ENCODE measurements around the gene TRAF7. TPM values are rescaled to one million over a fixed set of nuclear protein-coding genes. Genes with fewer than 3 reads are reported as not detected.
"Not testable (repeated sequence)": the region's sequence is repeated elsewhere in the genome, so short reads cannot be mapped to it uniquely, and the experiment has no call there.

Gene TRAF7
- total RNA-seq, 1 donor from 2014 or later, result 82.2 TPM

DNA sequence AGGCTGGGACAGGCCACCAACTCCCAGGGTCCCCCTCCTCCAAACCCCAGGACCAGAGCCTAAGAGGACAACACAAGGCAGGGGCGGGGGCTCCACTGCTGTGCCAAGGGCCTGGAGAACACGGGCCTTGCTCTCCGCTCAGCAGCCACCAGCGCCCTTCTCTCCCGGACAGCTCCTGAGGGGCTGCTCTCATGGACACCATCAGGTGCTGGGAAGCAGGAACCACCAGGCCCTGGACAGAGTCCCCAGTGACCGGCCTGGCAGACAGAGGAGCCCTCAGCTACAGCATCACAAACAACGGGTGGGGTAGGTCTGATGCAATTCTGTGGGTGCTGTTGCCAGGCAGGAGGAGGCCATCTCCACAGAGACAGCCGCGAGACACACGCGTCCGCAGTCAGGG, 21.8 kb upstream of the TRAF7 start:
- not testable (repeated sequence) for H3K4me3 Mint-ChIP-seq; H3K27me3 Mint-ChIP-seq (ENCODE audit: low read depth); H3K4me1 Mint-ChIP-seq; H3K27ac Mint-ChIP-seq (ENCODE audit: unreplicated experiment); H3K36me3 Mint-ChIP-seq (ENCODE audit: low read depth); H3K9me3 Mint-ChIP-seq; DNase-seq (ENCODE audit: low read depth, low spot score)

DNA sequence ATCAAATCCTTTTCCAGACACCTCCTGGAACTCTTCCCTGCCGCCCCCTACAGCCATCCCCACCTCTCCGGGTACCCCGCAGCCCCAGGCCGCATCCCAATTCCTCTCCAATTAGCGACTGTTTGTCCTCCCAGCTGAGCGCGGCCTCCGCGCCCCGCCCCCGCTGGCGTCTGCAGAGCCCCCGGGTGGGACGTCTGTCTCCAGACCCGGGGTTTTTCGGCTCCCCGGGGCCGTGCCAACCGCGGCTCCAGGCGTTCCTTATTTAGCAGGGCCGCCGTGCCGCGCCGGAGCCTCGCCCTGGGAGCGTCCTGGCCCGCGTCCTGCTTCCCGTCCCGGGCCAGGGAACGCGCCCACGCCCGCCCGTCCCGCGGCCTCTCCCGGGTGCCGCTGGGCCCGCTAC, 20.5 kb upstream of the TRAF7 start:
- peak overlapping the region; percentile 76 for H3K4me3 Mint-ChIP-seq
- not testable (repeated sequence) for H3K9me3 Mint-ChIP-seq; DNase-seq (ENCODE audit: low read depth, low spot score); H3K4me1 Mint-ChIP-seq; H3K27ac Mint-ChIP-seq (ENCODE audit: unreplicated experiment); H3K36me3 Mint-ChIP-seq (ENCODE audit: low read depth); H3K27me3 Mint-ChIP-seq (ENCODE audit: low read depth)

DNA sequence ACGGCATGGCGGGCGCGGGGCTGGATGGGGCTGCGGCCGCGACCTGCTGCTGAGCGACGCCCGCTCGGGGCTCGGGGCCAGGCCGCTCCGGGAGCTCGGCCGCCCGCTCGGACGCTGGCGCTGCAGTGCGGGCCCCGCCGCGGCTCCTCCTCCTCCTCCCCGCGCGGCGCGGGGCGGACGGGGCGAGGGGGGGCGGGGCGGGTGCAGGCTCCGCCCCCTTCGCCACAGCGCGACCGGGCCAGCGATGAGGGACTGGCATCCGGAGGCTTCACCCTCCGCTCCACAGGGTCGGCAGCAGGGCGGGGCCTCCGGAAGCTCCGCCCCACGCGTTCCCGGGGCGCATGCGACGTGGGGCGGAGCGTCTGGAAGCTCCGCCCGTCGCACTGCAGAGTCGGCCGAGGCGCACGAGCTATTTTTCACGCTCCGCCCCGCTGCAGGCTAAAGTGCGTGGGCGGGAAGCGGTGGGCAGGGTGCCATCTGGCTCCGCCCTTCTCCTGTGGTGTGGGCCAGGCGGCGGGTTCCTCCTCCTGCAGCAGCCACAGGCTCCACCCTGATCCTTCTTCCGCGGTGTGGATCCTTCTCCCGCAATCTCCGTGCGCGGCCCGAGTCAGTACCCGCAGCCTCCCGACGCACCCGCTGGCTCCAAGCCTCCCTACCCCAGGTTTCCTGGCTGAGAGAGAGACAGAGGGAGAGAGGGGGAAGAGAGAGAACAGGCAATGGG, 19.7 kb upstream of the TRAF7 start, which contains the start of gene PKD1:
Gene PKD1 (minus strand): TSS at position 129 of the 721 bp plus-strand sequence. CDS start 209 bp downstream, outside the sequence.
- peak; percentile 100 for DNase-seq (ENCODE audit: low read depth, low spot score)
- H3K36me3 Mint-ChIP-seq (ENCODE audit: low read depth); H3K9me3 Mint-ChIP-seq; H3K27me3 Mint-ChIP-seq (ENCODE audit: low read depth): not testable (repeated sequence)
- peaks cover 11% of the 10 kb centered on the region for H3K4me1 Mint-ChIP-seq
- peak within 1 kb of the TSS; percentile 97 for H3K27ac Mint-ChIP-seq (ENCODE audit: unreplicated experiment)
- peak within 1 kb of the TSS; percentile 98 for H3K4me3 Mint-ChIP-seq

DNA sequence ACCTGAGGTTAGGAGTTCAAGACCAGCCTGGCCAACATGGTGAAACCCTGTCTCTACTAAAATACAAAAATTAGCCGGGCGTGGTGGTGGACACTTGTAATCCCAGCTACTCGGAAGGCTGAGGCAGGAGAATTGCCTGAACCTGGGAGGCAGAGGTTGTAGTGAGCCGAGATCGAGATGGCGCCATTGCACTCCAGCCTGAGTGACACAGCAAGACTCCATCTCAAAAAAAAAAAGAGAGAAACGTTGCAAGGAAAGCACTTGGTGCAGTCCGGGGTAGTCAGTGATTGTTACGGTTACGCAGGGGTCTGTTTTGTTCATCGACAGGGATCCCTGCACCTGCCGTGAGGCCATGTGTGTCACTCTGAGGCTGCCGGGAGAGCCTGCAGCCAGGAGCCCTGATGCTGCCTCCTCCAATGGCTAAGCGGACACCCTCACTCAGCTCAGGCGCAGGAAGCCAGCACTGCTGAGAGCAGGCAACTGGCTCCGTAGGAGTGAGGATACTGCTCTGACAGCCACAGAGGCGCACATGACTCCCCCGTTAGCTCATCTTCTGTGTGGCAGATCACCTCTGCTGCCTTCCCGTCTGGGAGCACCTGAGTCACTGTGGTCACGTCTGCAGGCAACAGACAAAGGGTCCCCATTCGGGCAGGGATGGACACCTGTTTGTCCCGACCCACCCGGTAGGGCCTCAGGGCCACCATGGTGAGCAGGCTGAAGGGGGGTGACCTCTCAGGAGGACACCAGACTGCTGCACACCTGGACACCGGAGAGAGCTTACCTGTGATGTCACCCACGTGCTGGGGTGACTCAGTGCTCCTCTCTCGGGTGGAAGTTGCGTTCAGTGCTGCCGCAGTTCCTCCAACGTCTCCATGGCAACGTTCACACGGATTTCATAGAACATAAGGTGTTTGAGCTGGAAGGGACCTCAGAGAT, 12.4 kb upstream of the TRAF7 start:
- TF ChIP-seq, protein P1, sequence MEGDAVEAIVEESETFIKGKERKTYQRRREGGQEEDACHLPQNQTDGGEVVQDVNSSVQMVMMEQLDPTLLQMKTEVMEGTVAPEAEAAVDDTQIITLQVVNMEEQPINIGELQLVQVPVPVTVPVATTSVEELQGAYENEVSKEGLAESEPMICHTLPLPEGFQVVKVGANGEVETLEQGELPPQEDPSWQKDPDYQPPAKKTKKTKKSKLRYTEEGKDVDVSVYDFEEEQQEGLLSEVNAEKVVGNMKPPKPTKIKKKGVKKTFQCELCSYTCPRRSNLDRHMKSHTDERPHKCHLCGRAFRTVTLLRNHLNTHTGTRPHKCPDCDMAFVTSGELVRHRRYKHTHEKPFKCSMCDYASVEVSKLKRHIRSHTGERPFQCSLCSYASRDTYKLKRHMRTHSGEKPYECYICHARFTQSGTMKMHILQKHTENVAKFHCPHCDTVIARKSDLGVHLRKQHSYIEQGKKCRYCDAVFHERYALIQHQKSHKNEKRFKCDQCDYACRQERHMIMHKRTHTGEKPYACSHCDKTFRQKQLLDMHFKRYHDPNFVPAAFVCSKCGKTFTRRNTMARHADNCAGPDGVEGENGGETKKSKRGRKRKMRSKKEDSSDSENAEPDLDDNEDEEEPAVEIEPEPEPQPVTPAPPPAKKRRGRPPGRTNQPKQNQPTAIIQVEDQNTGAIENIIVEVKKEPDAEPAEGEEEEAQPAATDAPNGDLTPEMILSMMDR (conservative IDR thresholded peaks at IDR 0.05), result no peak
- H3K27me3 Mint-ChIP-seq (ENCODE audit: low read depth), result peaks cover 3% of the 10 kb centered on the region
- H3K9me3 Mint-ChIP-seq, result no peaks in the 10 kb centered on the region
- H3K4me3 Mint-ChIP-seq, result no peak overlapping the region
- H3K36me3 Mint-ChIP-seq (ENCODE audit: low read depth), result no peaks in the 10 kb centered on the region
- H3K27ac Mint-ChIP-seq (ENCODE audit: unreplicated experiment), result no peak overlapping the region
- H3K4me1 Mint-ChIP-seq, result peaks cover 4% of the 10 kb centered on the region
- DNase-seq (ENCODE audit: low read depth, low spot score), result no peak

DNA sequence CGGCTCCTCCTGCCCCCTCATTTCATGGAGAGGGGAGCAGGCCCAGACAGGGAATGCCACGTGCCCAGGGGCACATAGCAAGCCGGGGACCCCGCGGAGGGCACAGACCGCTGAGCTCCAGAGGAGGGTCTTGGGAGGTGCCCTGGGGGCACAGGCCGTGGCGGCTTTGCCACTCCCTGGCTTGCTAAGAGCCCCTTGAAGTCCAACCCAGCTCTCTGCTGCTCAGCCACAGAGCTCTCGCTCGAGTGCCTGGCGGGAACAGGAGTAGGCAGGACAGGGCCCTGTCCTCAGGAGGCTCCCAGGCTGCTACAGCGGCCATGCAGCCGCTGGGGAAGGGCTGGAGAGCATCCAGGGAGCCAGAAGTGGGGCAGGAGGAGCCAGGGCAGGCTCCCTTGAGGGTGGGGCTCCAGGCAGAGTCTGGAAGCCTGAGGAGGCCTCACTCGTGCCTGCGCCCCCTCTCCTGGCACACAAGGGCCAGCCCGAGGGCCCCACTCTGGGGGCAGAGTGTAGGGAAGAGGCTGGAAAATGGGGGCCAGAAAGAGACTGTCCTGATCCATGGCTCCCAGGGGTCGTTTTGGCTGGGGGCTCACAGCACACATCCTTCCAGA, 11.6 kb upstream of the TRAF7 start:
- Mint-ChIP-seq H3K27me3 (ENCODE audit: low read depth) (peaks cover 3% of the 10 kb centered on the region), H3K4me1 (peaks cover 4% of the 10 kb centered on the region), H3K4me3 (no peak overlapping the region), H3K36me3 (ENCODE audit: low read depth) (no peaks in the 10 kb centered on the region), H3K9me3 (no peaks in the 10 kb centered on the region), H3K27ac (ENCODE audit: unreplicated experiment) (no peak overlapping the region)
- DNase-seq (ENCODE audit: low read depth, low spot score), result no peak
- TF ChIP-seq, protein P1 (conservative IDR thresholded peaks at IDR 0.05), result no peak

DNA sequence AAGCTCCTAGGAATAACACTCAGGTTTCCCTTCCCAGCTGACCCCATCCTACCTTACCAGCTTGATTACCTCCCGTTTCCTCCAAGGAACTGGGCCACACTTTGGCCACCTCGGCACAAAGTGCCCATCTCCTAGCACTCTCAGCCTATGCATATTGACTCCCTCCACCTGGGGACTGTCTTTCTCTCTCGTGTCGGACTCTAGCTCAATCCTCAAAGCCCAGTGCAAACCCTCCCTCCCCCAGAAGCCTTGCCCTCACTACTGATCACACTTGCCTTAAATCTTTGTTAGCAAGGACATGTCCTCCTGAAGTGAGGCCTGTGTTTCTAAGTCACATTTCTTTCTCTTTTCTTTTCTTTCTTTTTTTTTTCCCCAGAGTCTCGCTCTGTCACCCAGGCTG, 9.7 kb upstream of the TRAF7 start:
- H3K4me3 Mint-ChIP-seq, result peak overlapping the region; percentile 13
- TF ChIP-seq, protein P1 (conservative IDR thresholded peaks at IDR 0.05), result no peak
- H3K27ac Mint-ChIP-seq (ENCODE audit: unreplicated experiment), result no peak overlapping the region
- H3K36me3 Mint-ChIP-seq (ENCODE audit: low read depth), result no peaks in the 10 kb centered on the region
- peaks cover 7% of the 10 kb centered on the region for H3K27me3 Mint-ChIP-seq (ENCODE audit: low read depth)
- H3K9me3 Mint-ChIP-seq, result no peaks in the 10 kb centered on the region
- no peak for DNase-seq (ENCODE audit: low read depth, low spot score)
- H3K4me1 Mint-ChIP-seq, result peaks cover 11% of the 10 kb centered on the region
